HS-27A (cell line): ENCODE results near the gene MAGEE1.

Source experiments
- DNase-seq: peaks from one replicate; pipeline ENCODE4 v3.0.0-alpha.2; 2012; ENCODE audit warnings: low read depth, missing footprints

MAGEE1 gene, protein sequence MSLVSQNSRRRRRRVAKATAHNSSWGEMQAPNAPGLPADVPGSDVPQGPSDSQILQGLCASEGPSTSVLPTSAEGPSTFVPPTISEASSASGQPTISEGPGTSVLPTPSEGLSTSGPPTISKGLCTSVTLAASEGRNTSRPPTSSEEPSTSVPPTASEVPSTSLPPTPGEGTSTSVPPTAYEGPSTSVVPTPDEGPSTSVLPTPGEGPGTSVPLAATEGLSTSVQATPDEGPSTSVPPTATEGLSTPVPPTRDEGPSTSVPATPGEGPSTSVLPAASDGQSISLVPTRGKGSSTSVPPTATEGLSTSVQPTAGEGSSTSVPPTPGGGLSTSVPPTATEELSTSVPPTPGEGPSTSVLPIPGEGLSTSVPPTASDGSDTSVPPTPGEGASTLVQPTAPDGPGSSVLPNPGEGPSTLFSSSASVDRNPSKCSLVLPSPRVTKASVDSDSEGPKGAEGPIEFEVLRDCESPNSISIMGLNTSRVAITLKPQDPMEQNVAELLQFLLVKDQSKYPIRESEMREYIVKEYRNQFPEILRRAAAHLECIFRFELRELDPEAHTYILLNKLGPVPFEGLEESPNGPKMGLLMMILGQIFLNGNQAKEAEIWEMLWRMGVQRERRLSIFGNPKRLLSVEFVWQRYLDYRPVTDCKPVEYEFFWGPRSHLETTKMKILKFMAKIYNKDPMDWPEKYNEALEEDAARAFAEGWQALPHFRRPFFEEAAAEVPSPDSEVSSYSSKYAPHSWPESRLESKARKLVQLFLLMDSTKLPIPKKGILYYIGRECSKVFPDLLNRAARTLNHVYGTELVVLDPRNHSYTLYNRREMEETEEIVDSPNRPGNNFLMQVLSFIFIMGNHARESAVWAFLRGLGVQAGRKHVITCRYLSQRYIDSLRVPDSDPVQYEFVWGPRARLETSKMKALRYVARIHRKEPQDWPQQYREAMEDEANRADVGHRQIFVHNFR

DNA sequence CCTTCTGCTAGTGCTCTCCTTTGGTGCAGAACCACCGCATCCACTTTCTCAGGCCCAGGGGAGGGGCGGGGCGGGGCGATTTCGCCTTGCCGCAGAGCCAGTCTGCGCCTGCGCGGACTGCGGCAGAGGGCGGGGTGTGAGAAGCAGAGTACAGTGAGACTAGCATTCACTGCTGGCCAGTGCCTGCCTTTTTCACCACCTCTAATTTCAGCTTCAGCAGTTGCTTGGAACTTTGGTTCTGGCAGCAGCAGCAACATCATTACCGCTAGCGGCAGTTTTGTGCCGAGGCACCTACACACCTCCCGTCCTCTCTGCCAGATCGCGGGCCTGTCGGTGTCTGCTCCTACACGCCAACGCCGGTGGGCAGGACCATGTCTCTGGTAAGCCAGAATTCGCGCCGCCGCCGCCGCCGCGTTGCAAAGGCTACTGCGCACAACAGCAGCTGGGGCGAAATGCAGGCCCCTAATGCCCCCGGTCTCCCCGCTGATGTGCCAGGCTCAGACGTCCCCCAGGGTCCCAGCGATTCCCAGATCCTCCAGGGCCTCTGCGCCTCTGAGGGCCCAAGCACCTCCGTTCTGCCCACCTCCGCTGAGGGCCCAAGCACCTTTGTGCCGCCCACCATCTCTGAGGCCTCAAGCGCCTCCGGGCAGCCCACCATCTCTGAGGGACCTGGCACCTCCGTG lies at the start of gene MAGEE1:
Gene MAGEE1 (plus strand): TSS at position 151 of the 683 bp plus-strand sequence. CDS start 221 bp downstream, at position 372.
- no peak for DNase-seq

DNA sequence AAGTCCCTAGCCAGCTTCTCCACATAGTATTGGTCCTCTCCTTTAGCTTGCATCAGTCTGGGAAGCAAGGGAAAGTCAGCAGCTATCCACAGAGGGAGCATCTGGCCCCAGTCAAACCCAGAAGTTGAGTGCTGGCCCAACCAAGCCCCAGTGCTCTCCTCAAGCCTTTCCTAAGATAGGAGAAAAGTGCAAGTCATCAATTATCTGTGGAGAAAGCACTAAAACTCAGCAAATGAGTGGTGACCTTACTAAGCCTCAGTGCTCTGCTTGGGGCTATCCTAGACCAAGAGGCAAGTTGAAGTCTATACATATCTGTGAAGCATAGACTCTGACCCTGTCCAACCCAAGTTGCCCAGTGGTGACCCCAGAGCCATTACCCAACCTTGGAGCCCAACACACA lies 28.5 kb upstream of the MAGEE1 start:
- no peak for DNase-seq

DNA sequence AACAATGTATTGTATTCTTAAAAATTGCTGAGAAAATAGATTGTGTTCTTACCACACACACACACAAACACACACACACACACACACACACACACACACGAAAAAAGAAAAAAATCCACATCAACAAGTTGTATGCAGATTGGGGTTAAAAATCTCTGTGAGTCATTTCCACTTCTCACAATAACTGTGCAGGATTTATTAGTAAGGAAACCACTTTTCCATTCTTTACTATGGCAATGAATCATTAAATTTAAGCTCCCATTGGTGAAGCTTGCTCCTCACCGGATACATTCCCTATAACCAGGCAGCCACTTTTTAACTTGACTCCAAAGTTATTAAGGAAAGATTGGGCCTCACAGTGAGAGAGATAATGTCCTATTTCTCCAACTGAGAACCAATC lies 19.7 kb upstream of the MAGEE1 start:
- DNase-seq = no peak

DNA sequence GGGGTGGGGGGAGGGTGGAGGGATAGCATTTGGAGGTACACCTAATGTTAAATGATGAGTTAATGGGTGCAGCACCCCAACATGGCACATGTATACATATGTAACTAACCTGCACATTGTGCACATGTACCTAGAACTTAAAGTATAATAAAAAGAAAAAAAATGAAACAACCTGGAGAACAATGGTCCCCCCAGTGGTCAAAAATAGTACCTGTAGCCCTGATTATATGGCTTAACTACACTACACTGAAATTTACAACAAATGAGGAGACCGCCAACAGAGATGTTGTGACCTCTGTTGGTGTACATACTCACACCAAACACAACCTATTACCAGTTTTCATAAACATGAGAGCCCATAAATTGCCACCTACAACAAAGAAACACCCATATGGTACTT lies 7.3 kb upstream of the MAGEE1 start:
- no peak for DNase-seq

DNA sequence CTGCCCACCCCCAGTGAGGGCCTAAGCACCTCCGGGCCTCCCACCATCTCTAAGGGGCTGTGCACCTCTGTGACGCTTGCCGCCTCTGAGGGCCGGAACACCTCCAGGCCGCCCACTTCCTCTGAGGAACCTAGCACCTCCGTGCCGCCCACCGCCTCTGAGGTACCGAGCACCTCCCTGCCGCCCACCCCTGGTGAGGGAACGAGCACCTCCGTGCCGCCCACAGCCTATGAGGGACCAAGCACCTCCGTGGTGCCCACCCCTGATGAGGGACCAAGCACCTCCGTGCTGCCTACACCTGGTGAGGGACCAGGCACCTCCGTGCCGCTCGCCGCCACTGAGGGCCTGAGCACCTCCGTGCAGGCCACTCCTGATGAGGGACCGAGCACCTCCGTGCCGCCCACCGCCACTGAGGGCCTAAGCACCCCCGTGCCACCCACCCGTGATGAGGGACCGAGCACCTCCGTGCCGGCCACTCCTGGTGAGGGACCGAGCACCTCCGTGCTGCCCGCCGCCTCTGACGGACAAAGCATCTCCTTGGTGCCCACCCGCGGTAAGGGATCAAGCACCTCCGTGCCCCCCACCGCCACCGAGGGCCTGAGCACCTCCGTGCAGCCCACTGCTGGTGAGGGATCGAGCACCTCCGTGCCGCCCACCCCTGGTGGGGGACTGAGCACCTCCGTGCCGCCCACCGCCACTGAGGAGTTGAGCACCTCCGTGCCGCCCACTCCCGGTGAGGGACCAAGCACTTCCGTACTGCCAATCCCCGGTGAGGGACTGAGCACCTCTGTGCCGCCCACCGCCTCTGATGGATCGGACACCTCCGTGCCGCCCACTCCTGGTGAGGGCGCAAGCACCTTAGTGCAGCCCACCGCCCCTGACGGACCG lies 977 bp downstream of the MAGEE1 start:
- DNase-seq = no peak

DNA sequence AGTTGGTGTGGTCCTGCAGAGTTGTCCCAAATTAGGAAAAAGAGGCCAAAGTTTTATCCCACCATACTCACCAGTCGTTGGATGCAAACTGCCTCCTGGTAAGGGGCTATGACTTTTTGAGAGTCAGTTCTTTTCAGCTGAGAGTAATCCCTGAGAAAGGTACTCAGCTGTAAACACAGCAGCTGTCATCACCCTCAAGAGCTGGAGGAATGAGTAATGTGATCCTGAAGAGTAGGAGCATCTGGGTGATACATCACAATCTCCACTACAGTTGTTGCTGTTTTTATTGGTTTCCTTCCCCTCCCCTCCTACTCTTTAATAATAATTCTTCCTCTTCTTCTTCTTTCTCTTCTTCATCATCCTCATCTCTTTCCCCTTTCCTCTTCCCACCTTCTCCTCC lies 5.7 kb downstream of the MAGEE1 start:
- no peak for DNase-seq

DNA sequence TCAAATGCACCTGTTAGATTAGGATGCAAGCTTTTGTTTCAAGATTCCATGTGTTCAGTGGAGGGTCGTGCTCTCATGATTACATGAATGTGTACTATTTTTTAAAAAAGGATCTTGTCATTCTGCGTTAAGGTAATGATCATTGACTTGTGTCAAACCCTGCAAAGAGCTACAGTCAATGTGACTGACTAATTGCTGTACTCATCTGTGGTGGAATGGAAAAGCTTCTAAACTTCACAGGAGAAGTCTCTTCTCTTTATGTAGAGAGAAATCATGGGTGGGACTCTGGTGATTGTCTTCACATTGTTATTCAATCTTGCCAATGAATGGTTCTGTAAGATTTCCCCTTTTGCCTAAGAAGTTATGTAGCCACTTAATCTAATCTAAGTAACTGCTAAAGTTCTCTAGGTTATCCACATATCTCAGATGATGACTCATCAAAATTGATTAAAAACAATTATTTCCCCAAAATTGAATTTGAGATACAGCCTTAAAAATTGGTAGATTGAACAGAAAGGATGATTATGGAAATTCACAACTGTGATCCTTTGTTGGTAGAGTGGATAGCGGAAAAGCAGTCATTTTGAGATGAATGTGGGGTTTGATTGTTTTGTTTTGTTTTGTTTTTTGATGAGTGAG lies 6.7 kb downstream of the MAGEE1 start:
- no peak for DNase-seq

DNA sequence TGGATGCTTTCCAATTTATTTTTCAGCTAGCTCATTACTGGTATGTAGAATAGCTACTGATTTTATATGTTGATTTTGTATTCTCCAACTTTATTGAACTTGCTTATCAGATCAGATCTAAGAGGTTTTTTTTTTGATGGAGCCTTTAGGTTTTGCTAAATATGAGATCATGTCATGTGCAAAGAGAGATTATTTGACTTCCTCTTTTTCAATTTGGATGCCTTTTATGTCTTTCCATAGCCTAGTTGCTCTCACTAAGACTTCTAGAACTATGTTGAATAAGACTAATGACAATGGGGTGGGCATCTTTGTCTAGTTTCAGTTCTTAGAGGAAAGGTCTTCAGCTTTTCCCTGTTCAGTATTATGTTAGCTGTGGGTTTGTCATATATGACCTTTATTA lies 11.7 kb downstream of the MAGEE1 start:
- DNase-seq = no peak

DNA sequence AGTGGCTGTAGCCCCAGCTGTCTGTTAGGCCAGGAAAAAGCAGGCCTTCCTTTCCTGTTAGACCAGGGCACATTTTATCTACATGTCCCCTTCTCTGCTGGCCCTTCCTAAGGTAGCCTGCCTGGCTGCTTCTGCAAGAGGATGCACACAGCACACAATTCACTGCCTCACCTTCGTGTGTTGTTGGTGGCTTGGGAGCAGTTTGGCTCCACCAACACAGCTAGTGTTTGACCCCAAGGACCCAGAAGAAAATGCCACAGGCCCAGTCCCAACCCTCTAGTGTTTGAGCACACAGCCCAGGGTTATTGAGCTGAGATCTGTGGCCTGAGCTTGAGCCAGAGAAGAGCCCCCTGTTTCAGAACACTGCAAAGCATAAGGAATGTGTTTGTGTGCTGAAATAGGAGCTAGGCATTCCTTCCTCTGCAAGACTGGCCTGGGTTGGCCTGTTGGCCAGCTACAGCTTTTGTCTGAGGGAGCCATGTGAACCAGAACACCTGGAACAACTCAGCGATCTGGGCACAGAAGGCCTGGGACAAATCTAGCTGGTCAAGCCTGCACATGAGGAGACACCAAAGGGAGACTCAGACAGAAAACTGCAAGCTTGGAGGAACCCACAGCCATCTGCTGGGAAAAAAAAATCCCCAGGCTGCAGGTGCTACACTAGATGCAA lies 26.4 kb downstream of the MAGEE1 start:
- DNase-seq = no peak

DNA sequence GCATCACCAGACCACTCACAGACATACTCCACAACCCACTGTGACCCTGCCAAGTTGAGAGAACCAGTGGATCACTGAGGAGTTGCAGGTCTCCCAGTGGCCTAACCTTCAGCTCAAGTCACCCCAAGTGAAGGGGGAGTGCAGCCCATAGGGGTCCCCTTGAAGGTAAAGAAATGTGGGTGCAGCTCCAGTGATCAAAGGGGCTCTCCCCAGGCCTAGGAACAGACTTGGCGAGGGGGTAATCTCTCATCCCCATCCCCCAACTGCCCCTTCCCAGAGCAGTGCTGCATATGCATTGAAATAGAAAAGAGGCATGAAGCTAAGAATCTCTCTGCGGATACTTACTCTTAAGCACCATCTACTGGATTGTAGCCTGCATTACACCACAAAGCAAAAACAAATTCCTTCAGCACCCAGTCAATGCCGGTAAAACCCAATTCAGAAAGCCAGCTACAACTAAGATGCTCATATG lies 27.0 kb downstream of the MAGEE1 start:
- no peak for DNase-seq

DNA sequence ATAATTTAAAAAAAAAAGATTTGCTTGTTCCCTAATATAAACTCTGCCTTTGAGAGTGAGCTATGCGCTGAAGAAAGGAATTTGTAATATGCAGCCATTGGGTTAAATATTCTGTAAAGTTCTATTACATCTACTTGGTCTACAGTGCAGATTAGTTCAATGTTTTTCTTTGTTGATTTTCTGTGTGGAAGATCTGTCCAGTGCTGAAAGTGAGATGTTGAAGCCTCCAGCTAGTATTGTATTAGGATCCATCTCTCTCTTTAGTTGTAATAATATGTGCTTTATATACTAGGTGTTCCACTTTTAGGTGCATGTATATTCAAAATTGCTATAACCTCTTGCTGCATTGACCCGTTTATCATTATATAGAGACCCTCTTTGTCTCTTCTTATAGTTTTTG lies 49.8 kb downstream of the MAGEE1 start:
- no peak for DNase-seq
